Measurements from ENCODE around the gene TRAF3.

The TRAF3 gene

GRCh38 chr14:102784892-102785594 lies 7.8 kb downstream of the TRAF3 start:
- no peak for DNase-seq (ENCODE audit: low read depth)
- no peak overlapping the region for H3K4me3 ChIP-seq (ENCODE audit: control insufficient read depth, low read depth, low read length)
- TF ChIP-seq, protein P1, sequence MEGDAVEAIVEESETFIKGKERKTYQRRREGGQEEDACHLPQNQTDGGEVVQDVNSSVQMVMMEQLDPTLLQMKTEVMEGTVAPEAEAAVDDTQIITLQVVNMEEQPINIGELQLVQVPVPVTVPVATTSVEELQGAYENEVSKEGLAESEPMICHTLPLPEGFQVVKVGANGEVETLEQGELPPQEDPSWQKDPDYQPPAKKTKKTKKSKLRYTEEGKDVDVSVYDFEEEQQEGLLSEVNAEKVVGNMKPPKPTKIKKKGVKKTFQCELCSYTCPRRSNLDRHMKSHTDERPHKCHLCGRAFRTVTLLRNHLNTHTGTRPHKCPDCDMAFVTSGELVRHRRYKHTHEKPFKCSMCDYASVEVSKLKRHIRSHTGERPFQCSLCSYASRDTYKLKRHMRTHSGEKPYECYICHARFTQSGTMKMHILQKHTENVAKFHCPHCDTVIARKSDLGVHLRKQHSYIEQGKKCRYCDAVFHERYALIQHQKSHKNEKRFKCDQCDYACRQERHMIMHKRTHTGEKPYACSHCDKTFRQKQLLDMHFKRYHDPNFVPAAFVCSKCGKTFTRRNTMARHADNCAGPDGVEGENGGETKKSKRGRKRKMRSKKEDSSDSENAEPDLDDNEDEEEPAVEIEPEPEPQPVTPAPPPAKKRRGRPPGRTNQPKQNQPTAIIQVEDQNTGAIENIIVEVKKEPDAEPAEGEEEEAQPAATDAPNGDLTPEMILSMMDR (IDR thresholded peaks at IDR 0.05; ENCODE audit: control insufficient read depth, insufficient read depth, low read depth, low read length, missing control alignments) = no peak

- no peak for DNase-seq (ENCODE audit: low read depth)
- TF ChIP-seq, protein P1 (IDR thresholded peaks at IDR 0.05; ENCODE audit: control insufficient read depth, insufficient read depth, low read depth, low read length, missing control alignments) = no peak
- H3K4me3 ChIP-seq (ENCODE audit: control insufficient read depth, low read depth, low read length) = no peak overlapping the region
Measured at GRCh38 chr14:102785595-102785963, 8.3 kb downstream of the TRAF3 start.

DNA sequence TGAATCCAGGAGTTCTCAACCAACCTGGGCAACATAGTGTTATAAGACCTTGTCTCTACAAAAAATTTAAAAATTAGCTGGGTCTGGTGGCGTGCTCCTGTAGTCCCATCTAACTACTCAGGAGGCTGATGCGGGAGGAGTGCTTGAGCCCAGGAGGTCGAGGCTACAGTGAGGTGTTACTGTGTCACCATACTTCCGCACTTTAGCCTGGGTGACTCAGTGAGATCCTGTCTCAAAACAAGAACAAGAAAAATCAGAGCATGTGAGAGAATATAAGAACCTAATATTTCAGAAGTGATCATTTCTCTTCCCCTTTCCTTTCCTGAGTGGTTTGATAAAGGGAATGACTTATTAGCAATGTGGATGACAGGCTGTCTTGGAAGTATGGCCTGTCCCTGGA lies 9.5 kb downstream of the TRAF3 start:
- TF ChIP-seq, protein P1 (IDR thresholded peaks at IDR 0.05; ENCODE audit: control insufficient read depth, insufficient read depth, low read depth, low read length, missing control alignments) = no peak
- no peak overlapping the region for H3K4me3 ChIP-seq (ENCODE audit: control insufficient read depth, low read depth, low read length)
- DNase-seq (ENCODE audit: low read depth) = no peak

GRCh38 chr14:102789349-102789748 lies 12.1 kb downstream of the TRAF3 start:
- H3K4me3 ChIP-seq (ENCODE audit: control insufficient read depth, low read depth, low read length) = no peak overlapping the region
- TF ChIP-seq, protein P1 (IDR thresholded peaks at IDR 0.05; ENCODE audit: control insufficient read depth, insufficient read depth, low read depth, low read length, missing control alignments) = no peak
- DNase-seq (ENCODE audit: low read depth) = no peak

- no peak for DNase-seq (ENCODE audit: low read depth)
- TF ChIP-seq, protein P1 (IDR thresholded peaks at IDR 0.05; ENCODE audit: control insufficient read depth, insufficient read depth, low read depth, low read length, missing control alignments) = no peak
- H3K4me3 ChIP-seq (ENCODE audit: control insufficient read depth, low read depth, low read length) = no peak overlapping the region
Measured at GRCh38 chr14:102793531-102794328, 16.5 kb downstream of the TRAF3 start.

GRCh38 chr14:102795060-102795925 lies 18.0 kb downstream of the TRAF3 start:
- TF ChIP-seq, protein P1 (IDR thresholded peaks at IDR 0.05; ENCODE audit: control insufficient read depth, insufficient read depth, low read depth, low read length, missing control alignments) = peak; percentile 68
- H3K4me3 ChIP-seq (ENCODE audit: control insufficient read depth, low read depth, low read length) = no peak overlapping the region; the same call in 1 of the 2 replicates
- DNase-seq (ENCODE audit: low read depth) = peak; percentile 70

Measured in AG09309 (cell line).